GM06990 (cell line): ENCODE measurements around the gene INPP5F.

Source experiments
- DNase-seq: peaks from one replicate; pipeline ENCODE4 v3.0.0-alpha.2; 2011; ENCODE audit not compliant: insufficient read length; ENCODE audit errors: extremely low read depth
- H3K27me3 ChIP-seq: replicated peaks from 2 replicates; pipeline ENCODE4 v1.6.0; 2011; ENCODE audit warnings: low read length; ENCODE audit not compliant: control insufficient read depth, insufficient read depth
- H3K36me3 ChIP-seq: 2 replicates; pipeline ENCODE4 v1.5.1; 2011; ENCODE audit warnings: low read length; ENCODE audit not compliant: control insufficient read depth, insufficient read depth
- H3K4me3 ChIP-seq: replicated peaks from 2 replicates; pipeline ENCODE4 v1.5.1; 2011; ENCODE audit warnings: low read depth, mild to moderate bottlenecking, control low read depth, low read length
- TF ChIP-seq, protein P1 (sequence below): IDR thresholded peaks from 2 replicates; pipeline ENCODE4 v1.5.1; 2011; ENCODE audit warnings: low read length, control low read depth, mild to moderate bottlenecking, inconsistent platforms; ENCODE audit not compliant: insufficient read depth, poor library complexity, severe bottlenecking

Gene INPP5F

DNA sequence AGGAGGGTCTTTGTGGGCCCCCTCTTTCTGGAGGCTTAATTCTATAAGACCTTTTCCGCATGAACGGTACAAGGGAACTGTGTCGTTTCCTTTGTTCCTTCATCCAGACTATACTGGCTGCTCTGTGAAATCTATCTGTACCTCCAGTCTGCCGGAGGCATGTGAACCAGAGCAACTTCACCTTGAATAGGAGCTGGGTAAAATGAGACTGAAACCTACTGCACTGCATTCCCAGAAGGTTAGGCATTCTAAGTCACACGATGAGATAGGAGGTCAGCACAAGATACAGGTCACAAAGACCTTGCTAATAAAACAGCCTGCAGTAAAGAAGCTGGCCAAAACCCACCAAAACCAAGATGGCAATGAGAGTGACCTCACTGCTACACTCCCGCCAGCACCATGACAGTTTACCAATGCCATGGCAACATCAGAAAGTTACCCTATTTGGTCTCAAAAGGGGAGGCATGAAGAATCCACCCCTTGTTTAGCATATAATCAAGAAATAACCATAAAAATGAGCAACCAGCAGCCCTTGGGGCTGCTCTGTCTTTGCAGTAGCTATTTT lies 36.8 kb upstream of the INPP5F start:
- no peak for DNase-seq
- Histone ChIP-seq H3K36me3 (no peaks in the 10 kb centered on the region), H3K4me3 (no peak overlapping the region), H3K27me3 (no peaks in the 10 kb centered on the region)
- TF ChIP-seq, protein P1, sequence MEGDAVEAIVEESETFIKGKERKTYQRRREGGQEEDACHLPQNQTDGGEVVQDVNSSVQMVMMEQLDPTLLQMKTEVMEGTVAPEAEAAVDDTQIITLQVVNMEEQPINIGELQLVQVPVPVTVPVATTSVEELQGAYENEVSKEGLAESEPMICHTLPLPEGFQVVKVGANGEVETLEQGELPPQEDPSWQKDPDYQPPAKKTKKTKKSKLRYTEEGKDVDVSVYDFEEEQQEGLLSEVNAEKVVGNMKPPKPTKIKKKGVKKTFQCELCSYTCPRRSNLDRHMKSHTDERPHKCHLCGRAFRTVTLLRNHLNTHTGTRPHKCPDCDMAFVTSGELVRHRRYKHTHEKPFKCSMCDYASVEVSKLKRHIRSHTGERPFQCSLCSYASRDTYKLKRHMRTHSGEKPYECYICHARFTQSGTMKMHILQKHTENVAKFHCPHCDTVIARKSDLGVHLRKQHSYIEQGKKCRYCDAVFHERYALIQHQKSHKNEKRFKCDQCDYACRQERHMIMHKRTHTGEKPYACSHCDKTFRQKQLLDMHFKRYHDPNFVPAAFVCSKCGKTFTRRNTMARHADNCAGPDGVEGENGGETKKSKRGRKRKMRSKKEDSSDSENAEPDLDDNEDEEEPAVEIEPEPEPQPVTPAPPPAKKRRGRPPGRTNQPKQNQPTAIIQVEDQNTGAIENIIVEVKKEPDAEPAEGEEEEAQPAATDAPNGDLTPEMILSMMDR = no peak

DNA sequence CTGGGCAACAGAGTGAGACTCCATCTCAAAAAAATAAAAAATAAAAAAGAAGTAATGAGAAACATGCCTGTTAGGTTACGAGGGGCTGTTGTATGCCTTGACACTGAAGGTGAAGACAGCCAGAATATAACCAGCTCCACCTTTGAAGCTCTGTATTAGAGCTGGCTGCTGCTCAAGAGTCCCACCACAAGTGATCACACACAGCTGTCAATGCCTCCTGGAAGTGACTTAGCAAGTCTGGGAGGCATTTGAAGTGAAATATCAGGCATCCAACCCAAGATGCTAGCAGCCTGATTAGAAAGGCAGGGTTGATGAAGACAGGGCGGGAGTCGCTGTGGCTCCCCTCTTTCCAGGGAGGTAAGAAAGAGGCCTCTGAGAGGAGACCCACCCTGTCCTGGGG lies 34.1 kb upstream of the INPP5F start:
- TF ChIP-seq, protein P1 = no peak
- no peak overlapping the region for H3K4me3 ChIP-seq
- DNase-seq = no peak
- no peaks in the 10 kb centered on the region for H3K27me3 ChIP-seq
- H3K36me3 ChIP-seq = no peaks in the 10 kb centered on the region

- H3K36me3 ChIP-seq = no peaks in the 10 kb centered on the region
- TF ChIP-seq, protein P1 = no peak
- no peak overlapping the region for H3K4me3 ChIP-seq
- H3K27me3 ChIP-seq = no peaks in the 10 kb centered on the region
- peak; percentile 59 for DNase-seq
Measured at GRCh38 chr10:119693262-119693957, 32.4 kb upstream of the INPP5F start.

- no peak overlapping the region for H3K4me3 ChIP-seq
- TF ChIP-seq, protein P1 = no peak
- DNase-seq = no peak
- H3K36me3 ChIP-seq = no peaks in the 10 kb centered on the region
- no peaks in the 10 kb centered on the region for H3K27me3 ChIP-seq
Measured at GRCh38 chr10:119694608-119695007, 31.2 kb upstream of the INPP5F start.

DNA sequence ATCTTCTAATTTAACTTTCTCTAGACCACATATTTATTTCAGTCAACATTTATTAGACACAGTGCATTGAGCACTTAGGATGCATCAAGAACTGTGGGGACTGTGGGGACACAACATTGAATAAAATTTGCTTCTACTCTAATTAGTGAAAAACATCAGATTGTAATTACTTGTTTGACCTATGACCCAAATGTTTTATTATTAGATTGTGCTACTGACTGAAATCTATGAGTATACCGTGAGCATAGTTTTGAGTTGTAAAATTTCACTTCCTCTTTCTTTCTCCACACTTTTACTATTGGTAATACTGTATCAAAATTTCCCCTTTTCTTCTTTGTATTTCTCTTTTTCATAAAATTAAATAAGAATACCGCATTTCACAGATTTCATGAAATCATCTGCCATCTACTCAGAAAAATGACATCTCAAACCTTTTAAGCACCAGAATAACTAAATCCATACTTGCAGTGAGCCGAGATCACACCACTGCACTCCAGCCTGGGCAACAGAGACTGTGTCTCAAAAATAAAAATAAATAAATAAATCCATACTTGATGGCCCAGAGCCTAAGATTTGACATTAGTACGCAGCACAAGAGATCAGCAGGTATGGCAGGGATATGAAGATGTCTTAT lies 25.4 kb upstream of the INPP5F start:
- DNase-seq = peak; percentile 79
- Histone ChIP-seq H3K4me3 (no peak overlapping the region), H3K27me3 (no peaks in the 10 kb centered on the region), H3K36me3 (no peaks in the 10 kb centered on the region)
- TF ChIP-seq, protein P1 = no peak
